ENCODE measurements around the gene ARMC3.

DNA sequence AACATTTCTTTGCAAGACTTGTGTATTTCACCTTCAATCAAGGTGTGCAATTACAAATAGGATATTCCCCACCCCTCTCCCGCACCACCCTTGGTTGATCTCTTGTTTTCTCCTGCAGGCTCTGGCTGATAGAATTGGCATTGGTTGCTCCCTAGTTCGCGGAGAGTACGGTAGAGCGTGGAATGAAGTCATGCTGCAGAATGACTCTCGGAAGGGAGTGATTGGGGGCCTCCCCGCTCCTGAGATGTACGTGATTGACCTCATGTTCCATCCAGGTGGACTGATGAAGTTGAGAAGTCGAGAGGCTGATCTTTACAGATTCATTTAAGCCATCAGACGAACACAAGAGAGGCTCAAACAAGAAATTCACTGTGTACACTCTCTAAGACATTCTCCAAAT lies 109.3 kb downstream of the ARMC3 start:
- TF ChIP-seq CTCF (IDR thresholded peaks at IDR 0.05; ENCODE audit: insufficient read depth, low read depth, low read length), result no peak
- TF ChIP-seq EZH2 (IDR thresholded peaks at IDR 0.05; ENCODE audit: insufficient read depth, low read length), result no peak

Data from astrocyte (in vitro differentiated cells and primary cell).